HUES48 (cell line): ENCODE results near the gene DYSF.
A peak's percentile ranks its signal among the peaks of the same experiment; 100 is the strongest.

ENCODE experiments used
- H3K27ac ChIP-seq: one replicate; pipeline ENCODE4 v1.7.0; 2013; ENCODE audit warnings: low read depth, low read length, inconsistent platforms
- H3K27me3 ChIP-seq: 2 replicates; pipeline ENCODE4 v1.6.1; 2013; ENCODE audit warnings: mild to moderate bottlenecking, low read length; ENCODE audit not compliant: control insufficient read depth, insufficient read depth
- H3K36me3 ChIP-seq: 2 replicates; pipeline ENCODE4 v1.6.1; 2013; ENCODE audit warnings: low read length; ENCODE audit not compliant: control insufficient read depth, insufficient read depth
- H3K4me1 ChIP-seq: 2 replicates; pipeline ENCODE4 v1.6.1; 2013; ENCODE audit warnings: mild to moderate bottlenecking, low read length; ENCODE audit not compliant: control insufficient read depth, insufficient read depth
- H3K4me3 ChIP-seq: 2 replicates; pipeline ENCODE4 v1.5.1; 2013; ENCODE audit warnings: mild to moderate bottlenecking, low read depth, low read length
- H3K9ac ChIP-seq: 2 replicates; pipeline ENCODE4 v1.6.1; 2013; ENCODE audit warnings: mild to moderate bottlenecking, low read depth, low read length, moderate library complexity
- H3K9me3 ChIP-seq: 2 replicates; pipeline ENCODE4 v1.6.1; 2013; ENCODE audit warnings: low read length; ENCODE audit not compliant: control insufficient read depth, insufficient read depth

Gene DYSF

GRCh38 chr2:71464389-71464788 is 11.0 kb downstream of the DYSF start:
- Histone ChIP-seq H3K9me3 (no peaks in the 10 kb centered on the region; the same call in 1 of the 2 replicates), H3K36me3 (no peaks in the 10 kb centered on the region)

GRCh38 chr2:71465356-71465755 is 12.0 kb downstream of the DYSF start:
- H3K4me3 ChIP-seq: peak overlapping the region; percentile 69

More at GRCh38 chr2:71464389-71464788, 11.0 kb downstream of the DYSF start:
- peaks cover 22% of the 10 kb centered on the region for H3K4me1 ChIP-seq
- no peak overlapping the region for H3K27ac ChIP-seq
- H3K4me3 ChIP-seq: no peak overlapping the region
- H3K9ac ChIP-seq: no peak overlapping the region
- H3K27me3 ChIP-seq: peaks cover 96% of the 10 kb centered on the region

GRCh38 chr2:71465961-71466300 is 12.6 kb downstream of the DYSF start:
- peaks cover 89% of the 10 kb centered on the region for H3K27me3 ChIP-seq
- no peaks in the 10 kb centered on the region for H3K36me3 ChIP-seq
- peaks cover 21% of the 10 kb centered on the region for H3K4me1 ChIP-seq
- H3K9me3 ChIP-seq: no peaks in the 10 kb centered on the region; the same call in 1 of the 2 replicates
- H3K9ac ChIP-seq: no peak overlapping the region
- H3K4me3 ChIP-seq: peak overlapping the region; percentile 69
- no peak overlapping the region for H3K27ac ChIP-seq

More at GRCh38 chr2:71465356-71465755, 12.0 kb downstream of the DYSF start:
- no peak overlapping the region for H3K27ac ChIP-seq
- H3K36me3 ChIP-seq: no peaks in the 10 kb centered on the region
- peaks cover 91% of the 10 kb centered on the region for H3K27me3 ChIP-seq
- no peak overlapping the region for H3K9ac ChIP-seq
- H3K9me3 ChIP-seq: no peaks in the 10 kb centered on the region; the same call in 1 of the 2 replicates
- peaks cover 22% of the 10 kb centered on the region for H3K4me1 ChIP-seq

- H3K36me3 ChIP-seq: no peaks in the 10 kb centered on the region
- H3K27me3 ChIP-seq: peaks cover 83% of the 10 kb centered on the region
- no peak overlapping the region for H3K27ac ChIP-seq
- peaks cover 17% of the 10 kb centered on the region for H3K4me1 ChIP-seq
- no peak overlapping the region for H3K9ac ChIP-seq
- no peaks in the 10 kb centered on the region; the same call in 1 of the 2 replicates for H3K9me3 ChIP-seq
- H3K4me3 ChIP-seq: peak overlapping the region; percentile 69
Observed at GRCh38 chr2:71466301-71467179, 13.2 kb downstream of the DYSF start.

GRCh38 chr2:71467180-71467815 is 13.9 kb downstream of the DYSF start:
- H3K9me3 ChIP-seq: no peaks in the 10 kb centered on the region; the same call in 1 of the 2 replicates
- H3K36me3 ChIP-seq: no peaks in the 10 kb centered on the region
- H3K27ac ChIP-seq: no peak overlapping the region
- peak overlapping the region; percentile 69 for H3K4me3 ChIP-seq
- H3K27me3 ChIP-seq: peaks cover 76% of the 10 kb centered on the region
- peaks cover 17% of the 10 kb centered on the region for H3K4me1 ChIP-seq
- no peak overlapping the region for H3K9ac ChIP-seq

- H3K4me3 ChIP-seq: no peak overlapping the region
- H3K36me3 ChIP-seq: no peaks in the 10 kb centered on the region
- H3K27me3 ChIP-seq: peaks cover 64% of the 10 kb centered on the region
- peaks cover 17% of the 10 kb centered on the region for H3K4me1 ChIP-seq
- H3K9ac ChIP-seq: no peak overlapping the region
- H3K27ac ChIP-seq: no peak overlapping the region
- H3K9me3 ChIP-seq: no peaks in the 10 kb centered on the region
Observed at GRCh38 chr2:71468279-71469015, 15.1 kb downstream of the DYSF start.

GRCh38 chr2:71469403-71470398 is 16.3 kb downstream of the DYSF start:
- Histone ChIP-seq H3K4me1 (peaks cover 17% of the 10 kb centered on the region), H3K36me3 (no peaks in the 10 kb centered on the region), H3K9ac (no peak overlapping the region), H3K27ac (no peak overlapping the region), H3K9me3 (no peaks in the 10 kb centered on the region), H3K4me3 (no peak overlapping the region), H3K27me3 (peaks cover 52% of the 10 kb centered on the region)

- Histone ChIP-seq H3K4me1 (peaks cover 6% of the 10 kb centered on the region), H3K27ac (no peak overlapping the region), H3K36me3 (no peaks in the 10 kb centered on the region), H3K9me3 (no peaks in the 10 kb centered on the region), H3K4me3 (no peak overlapping the region), H3K27me3 (peaks cover 36% of the 10 kb centered on the region), H3K9ac (no peak overlapping the region)
Observed at GRCh38 chr2:71471276-71471675, 17.9 kb downstream of the DYSF start.

GRCh38 chr2:71472019-71472418 is 18.7 kb downstream of the DYSF start:
- Histone ChIP-seq H3K36me3 (no peaks in the 10 kb centered on the region), H3K4me1 (peaks cover 7% of the 10 kb centered on the region), H3K9me3 (no peaks in the 10 kb centered on the region), H3K27me3 (peaks cover 28% of the 10 kb centered on the region), H3K9ac (no peak overlapping the region), H3K4me3 (no peak overlapping the region), H3K27ac (no peak overlapping the region)
